Stimulated activated CD4-positive, alpha-beta T cell treated with anti-CD3 and anti-CD28 coated beads, Interleukin-4, amount 100 ng/mL, for 1 hour (primary cell): ENCODE data around the gene ZG16B.
A peak's percentile ranks its signal among the peaks of the same experiment; 100 is the strongest.

Source experiments
- DNase-seq: peaks from one replicate; pipeline ENCODE4 v3.0.0-alpha.2; 2020

The ZG16B gene

GRCh38 chr16:2829501-2830354 is at the start of gene ZG16B:
ZG16B (plus strand) TSS chr16:2830303; CDS start chr16:2830442, 139 bp downstream.
- no peak for DNase-seq

- DNase-seq, result no peak
Observed at GRCh38 chr16:2782583-2783351, 47.3 kb upstream of the ZG16B start.

- DNase-seq, result no peak
Observed at GRCh38 chr16:2783581-2784357, 46.3 kb upstream of the ZG16B start.

GRCh38 chr16:2784358-2785100 is 45.6 kb upstream of the ZG16B start:
- DNase-seq, result no peak

GRCh38 chr16:2785101-2785991 is 44.8 kb upstream of the ZG16B start:
- peak; percentile 44 for DNase-seq

- DNase-seq, result no peak
Observed at GRCh38 chr16:2786061-2786825, 43.9 kb upstream of the ZG16B start.

- no peak for DNase-seq
Observed at GRCh38 chr16:2786826-2787151, 43.3 kb upstream of the ZG16B start.

GRCh38 chr16:2787406-2787805 is 42.7 kb upstream of the ZG16B start, which contains the start of gene PRSS33:
PRSS33 (minus strand) TSS chr16:2787560; CDS start chr16:2786547, 1,013 bp downstream.
- DNase-seq, result no peak

- DNase-seq, result no peak
Observed at GRCh38 chr16:2787961-2788360, 42.1 kb upstream of the ZG16B start.

- no peak for DNase-seq
Observed at GRCh38 chr16:2790631-2791030, 39.5 kb upstream of the ZG16B start.

GRCh38 chr16:2791174-2791573 is 38.9 kb upstream of the ZG16B start:
- DNase-seq, result no peak

GRCh38 chr16:2792940-2793339 is 37.2 kb upstream of the ZG16B start:
- DNase-seq, result no peak

- no peak for DNase-seq
Observed at GRCh38 chr16:2795395-2796143, 34.5 kb upstream of the ZG16B start.

GRCh38 chr16:2798723-2799204 is 31.3 kb upstream of the ZG16B start:
- DNase-seq, result no peak

GRCh38 chr16:2799205-2799858 is 30.8 kb upstream of the ZG16B start:
- DNase-seq, result no peak

- no peak for DNase-seq
Observed at GRCh38 chr16:2799859-2800226, 30.3 kb upstream of the ZG16B start.

GRCh38 chr16:2803545-2804195 is 26.4 kb upstream of the ZG16B start:
- no peak for DNase-seq

GRCh38 chr16:2804728-2805127 is 25.4 kb upstream of the ZG16B start:
- no peak for DNase-seq

- no peak for DNase-seq
Observed at GRCh38 chr16:2806286-2806685, 23.8 kb upstream of the ZG16B start.
